Neural progenitor cell (in vitro differentiated cells): ENCODE data around the gene MAD1L1.

ENCODE experiments used
- CTCF ChIP-seq: fragments of 200-600 bp; sonication (generic); IDR thresholded peaks from 2 replicates; pipeline ENCODE4 v1.5.1; 2017; ENCODE audit warnings: antibody characterized with exemption, mild to moderate bottlenecking
- EZH2phosphoT487 ChIP-seq: fragments of 200-600 bp; sonication (generic); IDR thresholded peaks from 2 replicates; pipeline ENCODE4 v1.6.1; 2017; ENCODE audit warnings: antibody characterized with exemption

GRCh38 chr7:1985042-1985441 is 247.7 kb downstream of the MAD1L1 start:
- TF ChIP-seq CTCF (no peak), EZH2phosphoT487 (no peak)
